ENCODE measurements around the gene SEC14L2.

GRCh38 chr22:30416403-30416802 lies 19.6 kb downstream of the SEC14L2 start:
- TF ChIP-seq CTCF (conservative IDR thresholded peaks at IDR 0.05; ENCODE audit: low read depth in 2 of 2) (no peak), EZH2 (IDR thresholded peaks at IDR 0.05; ENCODE audit: low read depth, unreplicated experiment) (no peak), EZH2phosphoT487 (IDR thresholded peaks at IDR 0.05; ENCODE audit: unreplicated experiment) (no peak), POLR2AphosphoS5 (IDR thresholded peaks at IDR 0.05; ENCODE audit: low read depth) (no peak), ZNF331 (CRISPR knock-in tag; IDR thresholded peaks at IDR 0.05; ENCODE audit: low read depth) (no peak), CREB1 (CRISPR knock-in tag; IDR thresholded peaks at IDR 0.05; ENCODE audit: low read depth) (no peak), ZNF114 (CRISPR knock-in tag; IDR thresholded peaks at IDR 0.05) (no peak), JUNB (IDR thresholded peaks at IDR 0.05; ENCODE audit: unreplicated experiment) (no peak), STAT1 (IDR thresholded peaks at IDR 0.05; ENCODE audit: unreplicated experiment) (no peak), NANOG (IDR thresholded peaks at IDR 0.05; ENCODE audit: borderline replicate concordance) (no peak), ZNF462 (CRISPR knock-in tag; IDR thresholded peaks at IDR 0.05) (no peak)
- TF ChIP-seq, protein P1, sequence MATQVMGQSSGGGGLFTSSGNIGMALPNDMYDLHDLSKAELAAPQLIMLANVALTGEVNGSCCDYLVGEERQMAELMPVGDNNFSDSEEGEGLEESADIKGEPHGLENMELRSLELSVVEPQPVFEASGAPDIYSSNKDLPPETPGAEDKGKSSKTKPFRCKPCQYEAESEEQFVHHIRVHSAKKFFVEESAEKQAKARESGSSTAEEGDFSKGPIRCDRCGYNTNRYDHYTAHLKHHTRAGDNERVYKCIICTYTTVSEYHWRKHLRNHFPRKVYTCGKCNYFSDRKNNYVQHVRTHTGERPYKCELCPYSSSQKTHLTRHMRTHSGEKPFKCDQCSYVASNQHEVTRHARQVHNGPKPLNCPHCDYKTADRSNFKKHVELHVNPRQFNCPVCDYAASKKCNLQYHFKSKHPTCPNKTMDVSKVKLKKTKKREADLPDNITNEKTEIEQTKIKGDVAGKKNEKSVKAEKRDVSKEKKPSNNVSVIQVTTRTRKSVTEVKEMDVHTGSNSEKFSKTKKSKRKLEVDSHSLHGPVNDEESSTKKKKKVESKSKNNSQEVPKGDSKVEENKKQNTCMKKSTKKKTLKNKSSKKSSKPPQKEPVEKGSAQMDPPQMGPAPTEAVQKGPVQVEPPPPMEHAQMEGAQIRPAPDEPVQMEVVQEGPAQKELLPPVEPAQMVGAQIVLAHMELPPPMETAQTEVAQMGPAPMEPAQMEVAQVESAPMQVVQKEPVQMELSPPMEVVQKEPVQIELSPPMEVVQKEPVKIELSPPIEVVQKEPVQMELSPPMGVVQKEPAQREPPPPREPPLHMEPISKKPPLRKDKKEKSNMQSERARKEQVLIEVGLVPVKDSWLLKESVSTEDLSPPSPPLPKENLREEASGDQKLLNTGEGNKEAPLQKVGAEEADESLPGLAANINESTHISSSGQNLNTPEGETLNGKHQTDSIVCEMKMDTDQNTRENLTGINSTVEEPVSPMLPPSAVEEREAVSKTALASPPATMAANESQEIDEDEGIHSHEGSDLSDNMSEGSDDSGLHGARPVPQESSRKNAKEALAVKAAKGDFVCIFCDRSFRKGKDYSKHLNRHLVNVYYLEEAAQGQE (IDR thresholded peaks at IDR 0.05; ENCODE audit: unreplicated experiment), result no peak
